Sigmoid colon (tissue), 4 donors: ENCODE results near the gene TMEM11.

ENCODE experiments used
- CTCF ChIP-seq, 4 experiments: fragments of 450-650 bp in 3 of 4; fragments of 200-600 bp in 1 of 4; IDR thresholded peaks; one replicate each; pipeline ENCODE4 v1.5.1; 2016 to 2019; ENCODE audit warnings: antibody characterized with exemption in 4 of 4, mild to moderate bottlenecking in 3 of 4, moderate library complexity in 2 of 4
- EP300 ChIP-seq, 4 donors: sonication (generic); formaldehyde crosslinking; IDR thresholded peaks; one replicate each; pipeline ENCODE4 v1.6.1; 2017; ENCODE audit warnings: antibody characterized with exemption in 4 of 4
- POLR2A ChIP-seq, 2 donors: fragments of 450-650 bp; IDR thresholded peaks; one replicate each; pipeline ENCODE4 v1.6.1; 2016; ENCODE audit warnings: antibody characterized with exemption in 2 of 2, mild to moderate bottlenecking in 2 of 2, moderate library complexity in 2 of 2
- POLR2AphosphoS5 ChIP-seq, 4 donors: sonication (generic); formaldehyde crosslinking; IDR thresholded peaks; one replicate each; pipeline ENCODE4 v1.6.1; 2017; ENCODE audit warnings: antibody characterized with exemption in 4 of 4

- TF ChIP-seq CTCF (IDR thresholded peaks at IDR 0.05) (no peak), EP300 (IDR thresholded peaks at IDR 0.05) (no peak), POLR2A (IDR thresholded peaks at IDR 0.05) (no peak), POLR2AphosphoS5 (IDR thresholded peaks at IDR 0.05) (no peak)
Observed at GRCh38 chr17:21235921-21236320, 22.0 kb upstream of the TMEM11 start.
